Gastrocnemius medialis (tissue), 4 donors: Measurements from ENCODE around the gene ZNF79. TPM values are rescaled to one million over a fixed set of nuclear protein-coding genes. Genes with fewer than 3 reads are reported as not detected.

Source experiments
- ATAC-seq, 2 donors: fragments of 150-250 bp; one replicate each; pipeline ENCODE4 v1.9.1; 2016
- DNase-seq, 2 donors: peaks; one replicate each; pipeline ENCODE4 v3.0.0-alpha.2; 2019
- H3K27ac ChIP-seq, 4 donors: fragments of 200-600 bp; sonication (generic); 1 replicate in 1 of 4; 2 replicates in 3 of 4; pipeline ENCODE4 v1.5.1; 2016 to 2018; ENCODE audit warnings: mild to moderate bottlenecking in 2 of 4, moderate library complexity in 1 of 4
- H3K27me3 ChIP-seq, 3 donors: fragments of 200-600 bp; sonication (generic) in 2 of 3; 1 replicate in 1 of 3; 2 replicates in 2 of 3; pipeline versions ENCODE4 v1.5.1 to v1.6.0; 2016 to 2019; ENCODE audit warnings: mild to moderate bottlenecking in 1 of 3, moderate library complexity in 1 of 3
- H3K36me3 ChIP-seq, 2 donors: fragments of 200-600 bp; sonication (generic) in 1 of 2; one replicate each; pipeline ENCODE4 v1.5.1; 2017 to 2018
- H3K4me1 ChIP-seq, 2 donors: fragments of 200-600 bp; sonication (generic) in 1 of 2; one replicate each; pipeline ENCODE4 v1.5.1; 2016 to 2017; ENCODE audit warnings: mild to moderate bottlenecking in 2 of 2
- H3K4me3 ChIP-seq, 4 donors: fragments of 200-600 bp; sonication (generic) in 3 of 4; 1 replicate in 1 of 4; 2 replicates in 3 of 4; pipeline ENCODE4 v1.5.1; 2016 to 2019; ENCODE audit warnings: mild to moderate bottlenecking in 2 of 4
- H3K9me3 ChIP-seq, 3 donors: fragments of 200-600 bp; sonication (generic) in 2 of 3; 1 replicate in 1 of 3; 2 replicates in 2 of 3; pipeline ENCODE4 v1.5.1; 2016 to 2019
- POLR2A ChIP-seq, 2 donors: fragments of 450-650 bp; IDR thresholded peaks; one replicate each; pipeline ENCODE4 v1.6.1; 2017; ENCODE audit warnings: antibody characterized with exemption in 2 of 2, mild to moderate bottlenecking in 2 of 2, moderate library complexity in 2 of 2
- in situ Hi-C, 4 donors: fragments of 200-750 bp; cut with MboI; loops; one replicate each; pipeline versions ENCODE4 v1.15.0 to v1.8.0; 2017; ENCODE audit warnings: low sequenced_read_pairs in 4 of 4
- intact Hi-C: fragments of 100-400 bp; cut with DNase I; formaldehyde crosslinking; loops from one replicate; pipeline ENCODE4 v1.15.1; 2023; ENCODE audit warnings: low total_unique reads
- total RNA-seq, 4 donors: library from RNA; depleted of rRNA; stranded (reverse); fragments of >200 nt; gene quantifications; one replicate each; pipeline versions ENCODE4 v1.1.0 to v1.2.3, GENCODE V29; 2016
- TF ChIP-seq, protein P1 (sequence below), 5 experiments: fragments of 450-650 bp in 3 of 5; fragments of 200-600 bp in 2 of 5; sonication (generic) in 2 of 5; IDR thresholded peaks in 4 of 5; conservative IDR thresholded peaks in 1 of 5; 1 replicate in 4 of 5; 2 replicates in 1 of 5; pipeline ENCODE4 v1.5.1; 2016 to 2019; ENCODE audit warnings: antibody characterized with exemption in 5 of 5, mild to moderate bottlenecking in 3 of 5, moderate library complexity in 3 of 5

The ZNF79 gene
- total RNA-seq, 4 donors from 2014 or later, result 3.9 to 9.3 (median 6.4) TPM

GRCh38 chr9:127449332-127449966 lies 25.3 kb downstream of the ZNF79 start:
- no peak for DNase-seq
- Histone ChIP-seq H3K27me3 (no peaks in the 10 kb centered on the region), H3K36me3 (peaks cover 0 to 55% of the 10 kb centered on the region in 2 donors), H3K9me3 (no peaks in the 10 kb centered on the region), H3K4me1 (peaks cover 33 to 38% of the 10 kb centered on the region in 2 donors), H3K4me3 (peak overlapping the region; percentile 76 to 97 (median 88)), H3K27ac (peak overlapping the region; percentile 93 to 97 (median 94))
- in situ Hi-C loops (no loop called here), intact Hi-C loops (no loop called here)
- ATAC-seq, result no peak
- TF ChIP-seq, protein P1, sequence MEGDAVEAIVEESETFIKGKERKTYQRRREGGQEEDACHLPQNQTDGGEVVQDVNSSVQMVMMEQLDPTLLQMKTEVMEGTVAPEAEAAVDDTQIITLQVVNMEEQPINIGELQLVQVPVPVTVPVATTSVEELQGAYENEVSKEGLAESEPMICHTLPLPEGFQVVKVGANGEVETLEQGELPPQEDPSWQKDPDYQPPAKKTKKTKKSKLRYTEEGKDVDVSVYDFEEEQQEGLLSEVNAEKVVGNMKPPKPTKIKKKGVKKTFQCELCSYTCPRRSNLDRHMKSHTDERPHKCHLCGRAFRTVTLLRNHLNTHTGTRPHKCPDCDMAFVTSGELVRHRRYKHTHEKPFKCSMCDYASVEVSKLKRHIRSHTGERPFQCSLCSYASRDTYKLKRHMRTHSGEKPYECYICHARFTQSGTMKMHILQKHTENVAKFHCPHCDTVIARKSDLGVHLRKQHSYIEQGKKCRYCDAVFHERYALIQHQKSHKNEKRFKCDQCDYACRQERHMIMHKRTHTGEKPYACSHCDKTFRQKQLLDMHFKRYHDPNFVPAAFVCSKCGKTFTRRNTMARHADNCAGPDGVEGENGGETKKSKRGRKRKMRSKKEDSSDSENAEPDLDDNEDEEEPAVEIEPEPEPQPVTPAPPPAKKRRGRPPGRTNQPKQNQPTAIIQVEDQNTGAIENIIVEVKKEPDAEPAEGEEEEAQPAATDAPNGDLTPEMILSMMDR (IDR thresholded peaks at IDR 0.05 in 4 of 5, conservative IDR thresholded peaks at IDR 0.05 in 1 of 5), result no peak
- no peak for TF ChIP-seq POLR2A (IDR thresholded peaks at IDR 0.05)

GRCh38 chr9:127450243-127450760 lies 26.1 kb downstream of the ZNF79 start:
- Histone ChIP-seq H3K4me1 (peaks cover 35 to 43% of the 10 kb centered on the region in 2 donors), H3K9me3 (no peaks in the 10 kb centered on the region), H3K4me3 (peak overlapping the region; percentile 76 to 97 (median 88)), H3K36me3 (peaks cover 0 to 51% of the 10 kb centered on the region in 2 donors), H3K27ac (peak overlapping the region; percentile 93 to 97 (median 94)), H3K27me3 (no peaks in the 10 kb centered on the region)
- intact Hi-C loops, result loop anchor here (5.0 to 10.0 kb wide), 3 partner anchors 166 to 447 kb away; partner anchors contain the start of gene ST6GALNAC6
- in situ Hi-C loops, result no loop called here
- DNase-seq (peak in 1 of 2 donors; percentile 42), ATAC-seq (peak; percentile 8 to 12)
- no peak for TF ChIP-seq POLR2A (IDR thresholded peaks at IDR 0.05)
- TF ChIP-seq, protein P1 (IDR thresholded peaks at IDR 0.05 in 4 of 5, conservative IDR thresholded peaks at IDR 0.05 in 1 of 5), result no peak

DNA sequence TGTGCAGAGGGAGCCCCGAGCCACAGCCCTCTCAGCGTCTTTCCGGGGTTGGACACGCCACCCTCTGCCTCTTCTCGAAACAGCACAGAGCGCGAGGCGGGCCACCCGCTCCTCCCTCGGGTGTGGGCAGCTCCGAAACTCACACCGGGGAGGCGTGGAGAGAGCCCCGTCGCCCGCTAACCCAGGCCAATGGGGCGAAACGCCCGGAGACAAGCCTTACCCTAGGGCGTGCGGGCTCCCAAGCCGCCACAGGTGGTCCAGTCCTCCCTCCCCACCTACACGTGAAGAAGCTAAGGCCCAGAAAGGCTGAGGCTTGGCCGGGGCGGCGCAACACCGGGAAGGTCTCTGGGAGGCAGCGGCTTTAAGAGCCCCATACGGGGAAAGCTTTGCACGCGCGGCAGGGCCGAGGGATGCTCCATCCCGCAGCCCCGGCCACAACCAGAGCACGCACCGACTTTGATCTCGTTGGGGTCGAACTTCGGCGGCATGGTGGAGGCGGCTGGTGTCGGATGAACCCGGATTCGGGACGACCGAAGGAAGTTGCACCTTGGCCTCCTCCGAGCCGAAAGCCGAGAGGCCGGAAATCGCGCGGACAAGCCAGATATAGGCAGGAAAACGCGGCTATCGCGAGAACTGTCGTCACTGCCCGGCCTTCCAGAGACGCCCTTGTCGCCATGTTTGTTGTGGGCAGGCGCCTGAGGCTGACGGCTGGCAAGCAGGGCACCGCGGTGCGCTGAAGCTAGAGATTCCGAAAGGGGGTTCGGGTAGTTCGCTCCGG lies 26.8 kb downstream of the ZNF79 start, which contains the start of the genes LRSAM1 and RPL12:
TSS of gene LRSAM1 (plus strand) at position 681 of the 778 bp plus-strand sequence. CDS start 3,018 bp downstream, outside the sequence.
TSS of gene RPL12 (minus strand) at position 577 of the 778 bp plus-strand sequence. CDS start at position 488, 89 bp downstream.
- Histone ChIP-seq H3K36me3 (peaks cover 0 to 50% of the 10 kb centered on the region in 2 donors), H3K27me3 (no peaks in the 10 kb centered on the region), H3K9me3 (no peaks in the 10 kb centered on the region), H3K4me3 (peak within 1 kb of the TSS; percentile 76 to 97 (median 88)), H3K4me1 (peaks cover 37 to 48% of the 10 kb centered on the region in 2 donors), H3K27ac (peak within 1 kb of the TSS; percentile 93 to 97 (median 94))
- ATAC-seq (peak; percentile 86), DNase-seq (peak; percentile 94)
- TF ChIP-seq, protein P1 (IDR thresholded peaks at IDR 0.05 in 4 of 5, conservative IDR thresholded peaks at IDR 0.05 in 1 of 5), result no peak
- peak; percentile 99 to 100 for TF ChIP-seq POLR2A (IDR thresholded peaks at IDR 0.05)
- in situ Hi-C loops (no loop called here), intact Hi-C loops (loop anchor here (1.0 to 10.0 kb wide), 5 partner anchors 27 to 446 kb away; partner anchors contain the start of genes ST6GALNAC6 and ZNF79)

GRCh38 chr9:127451608-127451857 lies 27.4 kb downstream of the ZNF79 start:
- in situ Hi-C loops (no loop called here), intact Hi-C loops (loop anchor here (1.0 to 10.0 kb wide), 5 partner anchors 27 to 446 kb away; partner anchors contain the start of genes ST6GALNAC6 and ZNF79)
- no peak for DNase-seq
- Histone ChIP-seq H3K4me1 (peaks cover 37 to 48% of the 10 kb centered on the region in 2 donors), H3K9me3 (no peaks in the 10 kb centered on the region), H3K36me3 (peaks cover 0 to 46% of the 10 kb centered on the region in 2 donors), H3K27me3 (no peaks in the 10 kb centered on the region), H3K4me3 (peak overlapping the region; percentile 76 to 97 (median 88)), H3K27ac (peak overlapping the region; percentile 93 to 97 (median 94))
- peak; percentile 23 to 35 for ATAC-seq
- TF ChIP-seq, protein P1 (IDR thresholded peaks at IDR 0.05 in 4 of 5, conservative IDR thresholded peaks at IDR 0.05 in 1 of 5), result no peak
- no peak for TF ChIP-seq POLR2A (IDR thresholded peaks at IDR 0.05)
